DND-41 (cell line): ENCODE data around the gene DHCR7.

Experiments
- ATAC-seq: fragments of 200-7000 bp; cut with Tn5 transposase; 3 replicates; pipeline ENCODE4 v1.9.1; 2021; ENCODE audit warnings: low read depth; ENCODE audit not compliant: insufficient read depth
- DNase-seq: peaks from one replicate; pipeline ENCODE4 v3.0.0-alpha.2; 2020
- H2AFZ ChIP-seq: 2 replicates; pipeline ENCODE4 v1.6.0; 2012; ENCODE audit warnings: low read depth, low read length
- H3K27ac ChIP-seq: 2 replicates; pipeline ENCODE4 v1.5.1; 2012; ENCODE audit warnings: low read length, inconsistent platforms
- H3K27me3 ChIP-seq: fragments of 200-600 bp; sonication (generic); 2 replicates; pipeline ENCODE4 v1.6.0; 2012; ENCODE audit warnings: low read length, mild to moderate bottlenecking, inconsistent platforms; ENCODE audit not compliant: insufficient read depth, poor library complexity
- H3K36me3 ChIP-seq: 2 replicates; pipeline ENCODE4 v1.5.1; 2012; ENCODE audit warnings: low read length, inconsistent platforms; ENCODE audit not compliant: insufficient read depth
- H3K4me1 ChIP-seq: 2 replicates; pipeline ENCODE4 v1.5.1; 2012; ENCODE audit warnings: mild to moderate bottlenecking, low read length; ENCODE audit not compliant: insufficient read depth
- H3K4me2 ChIP-seq: 2 replicates; pipeline ENCODE4 v1.6.0; 2012; ENCODE audit warnings: mild to moderate bottlenecking, moderate library complexity, low read length, inconsistent platforms; ENCODE audit not compliant: insufficient read depth
- H3K4me3 ChIP-seq, 2 experiments: fragments of 200-600 bp in 1 of 2; shearing (Covaris generic) in 1 of 2; 2 replicates each; pipeline ENCODE4 v1.5.1; 2012 to 2016; ENCODE audit warnings: inconsistent platforms in 2 of 2, low read length in 2 of 2, mild to moderate bottlenecking in 2 of 2, low read depth in 1 of 2, moderate library complexity in 1 of 2
- H3K79me2 ChIP-seq: 2 replicates; pipeline ENCODE4 v1.6.0; 2012; ENCODE audit warnings: low read length, inconsistent platforms; ENCODE audit not compliant: insufficient read depth
- H3K9ac ChIP-seq: 2 replicates; pipeline ENCODE4 v1.6.0; 2012; ENCODE audit warnings: low read depth, mild to moderate bottlenecking, inconsistent platforms, low read length, moderate library complexity
- H3K9me3 ChIP-seq: 2 replicates; pipeline ENCODE4 v1.5.1; 2012; ENCODE audit warnings: low read length, moderate library complexity, mild to moderate bottlenecking, inconsistent platforms; ENCODE audit not compliant: insufficient read depth, severe bottlenecking
- H4K20me1 ChIP-seq: 2 replicates; pipeline ENCODE4 v1.6.0; 2012; ENCODE audit warnings: low read length; ENCODE audit not compliant: insufficient read depth
- EZH2 ChIP-seq: IDR thresholded peaks from 3 replicates; pipeline ENCODE4 v1.6.1; 2012; ENCODE audit warnings: borderline replicate concordance, low read depth, mild to moderate bottlenecking, moderate library complexity, low read length, inconsistent platforms; ENCODE audit not compliant: severe bottlenecking
- TF ChIP-seq, protein P1 (sequence below): IDR thresholded peaks from 2 replicates; pipeline ENCODE4 v1.5.1; 2012; ENCODE audit warnings: borderline replicate concordance, low read length, moderate library complexity, mild to moderate bottlenecking; ENCODE audit not compliant: poor library complexity, severe bottlenecking; ENCODE audit errors: extremely low read depth

Gene DHCR7

DNA sequence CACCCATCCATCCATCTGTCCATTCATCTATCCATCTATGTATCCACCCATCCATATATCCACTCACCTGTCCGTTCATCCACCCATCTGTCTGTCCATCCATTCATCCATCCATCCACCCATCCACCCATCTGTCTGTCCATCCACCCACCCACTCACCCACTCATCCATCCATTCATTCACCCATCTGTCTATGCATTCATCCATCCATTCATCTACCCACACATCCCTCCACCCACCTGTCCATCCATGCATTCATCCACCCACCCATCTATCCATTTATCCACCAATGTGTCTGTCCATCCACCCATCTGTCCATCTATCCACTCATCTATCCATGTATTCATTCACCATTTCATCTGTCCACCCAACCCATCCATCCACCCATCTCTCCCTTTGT lies 38.1 kb upstream of the DHCR7 start:
- no peaks in the 10 kb centered on the region for H3K27me3 ChIP-seq
- no peak overlapping the region for H3K9ac ChIP-seq
- no peak overlapping the region for H3K4me3 ChIP-seq
- H3K4me2 ChIP-seq, result no peak overlapping the region
- H3K79me2 ChIP-seq, result no peaks in the 10 kb centered on the region
- ATAC-seq (no peak), DNase-seq (no peak)
- H2AFZ ChIP-seq, result no peak overlapping the region
- H3K4me1 ChIP-seq, result no peaks in the 10 kb centered on the region
- no peak for TF ChIP-seq EZH2
- TF ChIP-seq, protein P1, sequence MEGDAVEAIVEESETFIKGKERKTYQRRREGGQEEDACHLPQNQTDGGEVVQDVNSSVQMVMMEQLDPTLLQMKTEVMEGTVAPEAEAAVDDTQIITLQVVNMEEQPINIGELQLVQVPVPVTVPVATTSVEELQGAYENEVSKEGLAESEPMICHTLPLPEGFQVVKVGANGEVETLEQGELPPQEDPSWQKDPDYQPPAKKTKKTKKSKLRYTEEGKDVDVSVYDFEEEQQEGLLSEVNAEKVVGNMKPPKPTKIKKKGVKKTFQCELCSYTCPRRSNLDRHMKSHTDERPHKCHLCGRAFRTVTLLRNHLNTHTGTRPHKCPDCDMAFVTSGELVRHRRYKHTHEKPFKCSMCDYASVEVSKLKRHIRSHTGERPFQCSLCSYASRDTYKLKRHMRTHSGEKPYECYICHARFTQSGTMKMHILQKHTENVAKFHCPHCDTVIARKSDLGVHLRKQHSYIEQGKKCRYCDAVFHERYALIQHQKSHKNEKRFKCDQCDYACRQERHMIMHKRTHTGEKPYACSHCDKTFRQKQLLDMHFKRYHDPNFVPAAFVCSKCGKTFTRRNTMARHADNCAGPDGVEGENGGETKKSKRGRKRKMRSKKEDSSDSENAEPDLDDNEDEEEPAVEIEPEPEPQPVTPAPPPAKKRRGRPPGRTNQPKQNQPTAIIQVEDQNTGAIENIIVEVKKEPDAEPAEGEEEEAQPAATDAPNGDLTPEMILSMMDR, result no peak
- no peak overlapping the region for H3K27ac ChIP-seq
- peaks cover 5% of the 10 kb centered on the region; the same call in 1 of the 2 replicates for H4K20me1 ChIP-seq
- H3K9me3 ChIP-seq, result no peaks in the 10 kb centered on the region
- H3K36me3 ChIP-seq, result peaks cover 72% of the 10 kb centered on the region

DNA sequence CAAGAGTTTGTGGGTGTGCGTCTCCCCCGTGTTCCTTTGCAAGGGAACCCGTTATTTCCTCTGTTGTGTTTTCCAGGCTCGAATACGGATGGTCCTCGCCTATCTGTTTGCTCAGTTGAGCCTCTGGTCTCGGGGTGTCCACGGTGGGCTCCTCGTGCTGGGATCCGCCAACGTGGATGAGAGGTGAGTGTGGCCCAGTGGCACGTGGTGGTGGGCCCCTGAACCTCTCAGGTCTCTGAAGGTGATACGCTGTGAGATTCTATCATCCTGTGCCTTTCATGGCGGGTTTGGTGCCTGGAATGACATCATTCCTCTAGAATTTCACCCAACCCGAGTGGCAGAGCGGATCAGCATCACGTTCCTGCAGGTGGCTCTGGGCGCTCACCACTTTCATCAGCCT lies 37.3 kb upstream of the DHCR7 start:
- H3K36me3 ChIP-seq, result peaks cover 72% of the 10 kb centered on the region
- no peaks in the 10 kb centered on the region for H3K27me3 ChIP-seq
- H3K79me2 ChIP-seq, result no peaks in the 10 kb centered on the region
- no peak overlapping the region for H3K27ac ChIP-seq
- no peak for DNase-seq
- H3K4me3 ChIP-seq, result no peak overlapping the region
- no peak overlapping the region for H3K9ac ChIP-seq
- no peak for ATAC-seq
- no peak overlapping the region for H2AFZ ChIP-seq
- H3K4me2 ChIP-seq, result no peak overlapping the region
- no peaks in the 10 kb centered on the region for H3K4me1 ChIP-seq
- peaks cover 5% of the 10 kb centered on the region; the same call in 1 of the 2 replicates for H4K20me1 ChIP-seq
- TF ChIP-seq, protein P1, result no peak
- TF ChIP-seq EZH2, result no peak
- H3K9me3 ChIP-seq, result no peaks in the 10 kb centered on the region

DNA sequence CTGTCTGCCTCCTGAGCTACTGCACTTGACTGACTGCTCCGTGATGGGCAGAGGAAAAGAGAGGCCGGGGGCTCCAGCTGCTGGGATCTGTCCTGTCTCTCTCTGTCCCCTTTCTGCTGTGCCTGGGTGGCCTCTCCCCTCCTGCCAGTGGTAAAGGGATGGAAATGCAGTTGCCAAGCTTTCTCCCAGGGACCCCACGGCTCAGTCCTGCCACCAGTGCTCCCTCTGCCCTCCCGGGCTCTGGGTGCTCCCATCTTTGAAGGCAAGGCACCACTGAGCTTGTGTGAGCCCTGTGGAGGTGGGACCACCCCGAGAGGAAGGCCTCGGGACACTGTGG lies 36.8 kb upstream of the DHCR7 start:
- Histone ChIP-seq H3K9ac (no peak overlapping the region), H3K27me3 (no peaks in the 10 kb centered on the region), H4K20me1 (peaks cover 5% of the 10 kb centered on the region; the same call in 1 of the 2 replicates), H3K27ac (no peak overlapping the region), H3K4me2 (no peak overlapping the region), H2AFZ (no peak overlapping the region), H3K79me2 (no peaks in the 10 kb centered on the region), H3K4me1 (no peaks in the 10 kb centered on the region), H3K9me3 (no peaks in the 10 kb centered on the region), H3K36me3 (peaks cover 72% of the 10 kb centered on the region), H3K4me3 (no peak overlapping the region)
- TF ChIP-seq, protein P1, result no peak
- no peak for TF ChIP-seq EZH2
- DNase-seq, result no peak
- no peak for ATAC-seq
